GM10248 (cell line): ENCODE results near the gene KRTAP10-11.

ENCODE experiments used
- CTCF ChIA-PET: fragments of 300-600 bp; sonication (Branson Sonifier 250); formaldehyde crosslinking; extraction: SDS; loops from one replicate; lab custom pipeline; 2021; ENCODE audit warnings: antibody characterized with exemption; lab: Yijun Ruan, JAX
- POLR2A ChIA-PET: fragments of 350-650 bp; sonication (Branson Sonifier 250); formaldehyde crosslinking; extraction: SDS; loops from one replicate; lab custom pipeline; 2020; ENCODE audit warnings: antibody characterized with exemption; lab: Yijun Ruan, JAX
- DNase-seq: peaks from one replicate; pipeline ENCODE4 v3.0.0; 2012; ENCODE audit errors: extremely low spot score
- TF ChIP-seq, protein P1 (sequence below): IDR thresholded peaks from 2 replicates; pipeline ENCODE4 v1.5.1; 2012; ENCODE audit warnings: mild to moderate bottlenecking, low read depth; ENCODE audit errors: extremely low read depth, missing control alignments, control extremely low read depth

The KRTAP10-11 gene

DNA sequence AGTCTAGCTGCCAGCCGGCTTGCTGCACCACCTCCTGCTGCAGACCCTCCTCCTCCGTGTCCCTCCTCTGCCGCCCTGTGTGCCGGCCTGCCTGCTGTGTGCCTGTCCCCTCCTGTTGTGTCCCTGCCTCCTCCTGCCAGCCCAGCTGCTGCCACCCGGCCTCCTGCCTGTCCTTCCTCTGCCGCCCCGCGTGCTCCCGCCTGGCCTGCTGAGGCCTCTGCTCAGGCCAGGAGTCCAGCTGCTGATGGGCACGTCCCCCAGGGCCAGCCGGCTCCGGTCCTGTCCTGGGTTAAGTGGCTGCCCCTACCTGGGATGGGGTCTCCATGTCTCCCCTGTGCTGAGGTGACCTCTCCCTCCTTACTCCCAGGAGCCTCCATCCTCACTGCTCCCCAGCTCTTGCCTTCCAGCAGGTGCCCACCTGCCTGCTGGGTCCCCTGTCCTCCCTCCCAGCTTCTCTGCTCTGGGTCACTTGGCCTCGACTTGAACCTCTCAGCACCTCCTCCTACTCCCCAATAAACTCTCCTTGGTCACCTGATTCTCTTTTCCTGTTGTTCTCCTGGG is 33.5 kb upstream of the KRTAP10-11 start:
- POLR2A ChIA-PET = no interaction called here
- DNase-seq = no peak
- CTCF ChIA-PET = no interaction called here
- TF ChIP-seq, protein P1, sequence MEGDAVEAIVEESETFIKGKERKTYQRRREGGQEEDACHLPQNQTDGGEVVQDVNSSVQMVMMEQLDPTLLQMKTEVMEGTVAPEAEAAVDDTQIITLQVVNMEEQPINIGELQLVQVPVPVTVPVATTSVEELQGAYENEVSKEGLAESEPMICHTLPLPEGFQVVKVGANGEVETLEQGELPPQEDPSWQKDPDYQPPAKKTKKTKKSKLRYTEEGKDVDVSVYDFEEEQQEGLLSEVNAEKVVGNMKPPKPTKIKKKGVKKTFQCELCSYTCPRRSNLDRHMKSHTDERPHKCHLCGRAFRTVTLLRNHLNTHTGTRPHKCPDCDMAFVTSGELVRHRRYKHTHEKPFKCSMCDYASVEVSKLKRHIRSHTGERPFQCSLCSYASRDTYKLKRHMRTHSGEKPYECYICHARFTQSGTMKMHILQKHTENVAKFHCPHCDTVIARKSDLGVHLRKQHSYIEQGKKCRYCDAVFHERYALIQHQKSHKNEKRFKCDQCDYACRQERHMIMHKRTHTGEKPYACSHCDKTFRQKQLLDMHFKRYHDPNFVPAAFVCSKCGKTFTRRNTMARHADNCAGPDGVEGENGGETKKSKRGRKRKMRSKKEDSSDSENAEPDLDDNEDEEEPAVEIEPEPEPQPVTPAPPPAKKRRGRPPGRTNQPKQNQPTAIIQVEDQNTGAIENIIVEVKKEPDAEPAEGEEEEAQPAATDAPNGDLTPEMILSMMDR = no peak

DNA sequence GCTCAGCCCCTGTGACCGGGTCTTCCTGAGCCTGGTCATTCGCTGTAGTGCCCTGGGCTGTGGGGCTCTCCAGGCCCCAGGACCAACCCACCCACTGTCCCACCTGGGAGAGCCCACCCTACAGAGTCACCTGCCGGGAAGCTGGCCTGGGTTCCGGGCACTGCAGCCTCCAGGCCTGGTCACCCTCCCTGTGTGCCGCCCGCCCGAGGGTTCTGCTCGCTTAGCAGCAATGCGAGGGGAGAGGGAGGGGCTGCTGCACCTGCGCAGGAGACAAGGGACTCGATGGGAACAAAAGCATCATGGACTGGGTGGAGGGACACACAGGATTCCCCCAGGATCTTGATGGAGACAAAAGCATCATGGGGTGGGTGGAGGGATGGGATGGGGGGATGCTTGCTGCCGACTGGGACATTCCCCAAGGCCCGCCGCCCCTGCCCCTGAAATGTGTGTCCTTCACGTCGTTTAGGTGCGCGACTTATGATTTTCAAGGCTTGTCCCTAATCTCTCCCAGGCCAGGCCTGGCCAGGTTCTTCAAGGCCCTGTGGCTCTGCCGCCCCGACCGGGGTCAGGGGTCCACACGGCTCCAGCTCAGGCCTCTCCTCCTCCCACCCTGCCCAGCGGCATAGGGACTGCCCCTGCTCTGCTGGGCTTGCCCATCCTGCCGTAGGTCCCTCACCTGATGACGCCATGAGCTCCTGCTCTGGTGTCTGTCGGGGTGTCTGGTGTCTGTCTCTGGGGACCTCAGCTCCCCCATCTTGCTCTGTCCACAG is 32.6 kb upstream of the KRTAP10-11 start:
- TF ChIP-seq, protein P1 = no peak
- no peak for DNase-seq
- ChIA-PET POLR2A (no interaction called here), CTCF (no interaction called here)

DNA sequence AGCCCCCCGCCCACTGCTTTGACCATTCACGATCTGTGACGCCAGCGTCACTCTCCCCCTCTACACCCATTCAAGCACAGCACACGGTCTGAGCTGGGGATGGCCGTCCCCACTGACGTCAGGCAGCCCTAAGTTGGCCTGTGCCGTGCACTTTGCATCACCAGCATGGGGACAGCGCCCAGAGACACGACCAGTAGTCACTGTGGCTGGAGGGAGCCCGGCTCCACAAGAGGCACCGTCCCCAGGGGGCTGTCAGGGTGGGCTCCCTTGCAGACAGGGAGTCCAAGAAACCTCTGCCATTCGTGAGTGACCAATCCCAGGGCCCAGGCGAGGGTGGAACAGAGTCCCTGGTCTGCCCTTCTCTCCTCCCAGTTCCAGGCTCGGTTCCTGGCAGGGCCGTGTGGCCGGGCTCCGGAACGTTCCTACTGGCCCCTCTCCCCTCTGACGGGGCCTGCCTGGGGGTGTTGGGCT is 32.0 kb upstream of the KRTAP10-11 start:
- TF ChIP-seq, protein P1 = no peak
- ChIA-PET POLR2A (no interaction called here), CTCF (no interaction called here)
- DNase-seq = no peak

DNA sequence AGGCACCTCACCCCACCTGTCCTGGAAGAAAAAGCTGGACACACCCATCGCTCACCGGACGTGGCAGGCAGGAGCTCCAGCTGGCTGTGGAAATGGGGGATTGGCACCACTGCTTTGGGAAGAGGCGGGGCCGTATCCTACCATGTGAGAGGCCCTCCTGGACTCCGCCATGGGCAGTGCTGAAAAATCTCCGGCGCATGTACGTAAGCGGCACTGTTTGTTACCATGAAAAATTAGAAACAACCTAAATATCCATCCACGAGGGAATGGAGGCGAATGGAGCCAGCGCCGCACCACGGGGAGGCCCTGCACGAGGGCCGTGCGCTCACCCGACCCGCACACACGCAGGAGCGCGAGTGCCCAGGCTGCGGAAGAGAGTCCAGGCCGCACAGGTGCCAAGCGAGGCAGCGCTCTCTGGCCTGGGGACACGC is 31.2 kb upstream of the KRTAP10-11 start:
- TF ChIP-seq, protein P1 = no peak
- no peak for DNase-seq
- ChIA-PET POLR2A (no interaction called here), CTCF (no interaction called here)

DNA sequence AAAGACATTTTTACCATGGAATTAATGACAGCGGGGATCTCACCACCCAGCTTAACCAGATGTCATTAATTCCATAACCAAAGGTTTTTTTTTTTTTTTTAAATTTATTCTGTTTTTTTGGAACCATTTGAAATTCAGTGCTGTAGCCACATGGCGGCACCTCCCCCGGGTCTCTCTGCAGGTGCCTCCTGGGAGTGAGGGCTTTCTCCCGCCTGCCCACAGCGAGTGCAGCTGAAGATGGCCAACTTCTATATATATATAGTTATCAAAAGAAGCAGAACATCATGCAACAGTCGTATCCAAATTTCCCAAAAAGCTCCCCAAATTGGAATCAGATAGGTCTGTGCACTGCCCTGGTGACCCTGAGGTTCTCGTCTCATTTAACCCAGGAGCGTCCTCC is 30.7 kb upstream of the KRTAP10-11 start:
- DNase-seq = no peak
- ChIA-PET CTCF (no interaction called here), POLR2A (no interaction called here)
- TF ChIP-seq, protein P1 = no peak

DNA sequence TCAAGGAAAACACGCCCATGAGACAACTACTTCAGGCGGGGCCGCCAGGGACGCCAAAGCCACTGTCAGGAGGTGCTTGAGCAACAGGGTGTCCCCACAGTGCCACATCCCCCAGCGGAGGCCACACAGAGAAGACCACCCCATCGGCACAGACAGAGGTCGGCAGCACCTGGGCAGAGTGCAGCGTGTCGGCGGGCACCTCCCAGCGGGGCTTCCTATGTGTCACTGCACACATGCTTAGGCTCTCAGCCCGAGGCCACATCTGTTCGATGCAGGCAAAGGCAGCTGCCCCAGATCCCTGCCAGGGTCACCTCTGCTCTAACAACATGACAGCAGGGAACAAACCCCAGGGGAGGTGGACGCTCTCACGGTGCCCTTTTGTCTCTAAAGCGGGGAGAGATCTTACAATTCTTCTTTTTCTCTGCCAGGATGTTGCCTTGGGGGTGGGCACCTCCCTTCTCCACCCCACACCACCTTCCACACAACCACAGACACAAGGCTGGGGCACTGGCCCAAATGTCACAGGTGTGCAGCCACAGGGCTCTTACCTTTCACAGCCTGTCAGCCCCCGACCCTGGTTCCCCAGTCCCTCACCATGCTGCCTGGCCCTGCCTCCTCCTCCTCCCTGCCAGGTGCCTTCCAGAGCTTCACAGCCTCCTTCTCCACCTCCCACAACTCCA is 30.2 kb upstream of the KRTAP10-11 start:
- ChIA-PET POLR2A (no interaction called here), CTCF (no interaction called here)
- TF ChIP-seq, protein P1 = no peak
- no peak for DNase-seq
